ENCODE data around the gene KLHDC3. TPM values are rescaled to one million over a fixed set of nuclear protein-coding genes. Genes with fewer than 3 reads are reported as not detected.

The KLHDC3 gene
- total and polyA plus RNA-seq, 9 of the 15 experiments (the other 6 are each of a cell fraction or from before 2014, with no cell fraction given) = 4.5 to 171 (median 107) TPM

GRCh38 chr6:43013843-43014433 is at the start of gene KLHDC3, which contains the start of gene MEA1 (continued):
- no peak for TF ChIP-seq ZSCAN32 (CRISPR knock-in tag; IDR thresholded peaks at IDR 0.05)
- peak; percentile 95 for TF ChIP-seq MYC (IDR thresholded peaks at IDR 0.05; ENCODE audit: low read depth, low read length)
- TF ChIP-seq MYC (CRISPR knock-in tag; IDR thresholded peaks at IDR 0.05; ENCODE audit: borderline replicate concordance, low read depth) = no peak
- TF ChIP-seq AFF1 (IDR thresholded peaks at IDR 0.05; ENCODE audit: low read depth in 1 of 2, partially characterized antibody in 2 of 2) = peak in 1 of 2 experiments; percentile 94
- TF ChIP-seq ZNF197 (CRISPR knock-in tag; IDR thresholded peaks at IDR 0.05; ENCODE audit: low read depth) = no peak; the same call in 1 of the 2 replicates
- peak; percentile 44; the same call in 1 of the 2 replicates for TF ChIP-seq ZBTB7A (IDR thresholded peaks at IDR 0.05; ENCODE audit: borderline replicate concordance, control insufficient read depth, low read depth, low read length)
- peak in 1 of 2 experiments; percentile 87; a peak in 2 of 4 replicates for TF ChIP-seq TEAD1 (CRISPR knock-in tag; IDR thresholded peaks at IDR 0.05)
- no peak for TF ChIP-seq MLLT1 (IDR thresholded peaks at IDR 0.05)
- no peak for TF ChIP-seq BDP1 (IDR thresholded peaks at IDR 0.05; ENCODE audit: insufficient read depth, insufficient read length)
- no peak for TF ChIP-seq ZNF354B (CRISPR knock-in tag; IDR thresholded peaks at IDR 0.05)
- peak; percentile 97 for TF ChIP-seq ZNF143 (CRISPR knock-in tag; IDR thresholded peaks at IDR 0.05)
- no peak for TF ChIP-seq CHAMP1 (IDR thresholded peaks at IDR 0.05)
- peak in 2 of 3 experiments; percentile 71 to 96; a peak in 3 of 6 replicates for TF ChIP-seq ZBTB11 (CRISPR knock-in tag; IDR thresholded peaks at IDR 0.05)
